Stomach (tissue), 19 donors: ENCODE results near the gene ZNF638. TPM values are rescaled to one million over a fixed set of nuclear protein-coding genes. Genes with fewer than 3 reads are reported as not detected.
A peak's percentile ranks its signal among the peaks of the same experiment; 100 is the strongest.

Experiments
- DNase-seq, 2 donors: peaks; one replicate each; pipeline versions ENCODE4 v3.0.0 to v3.0.0-alpha.2; 2013 to 2019
- H3K27ac ChIP-seq, 5 donors: fragments of 200-600 bp in 4 of 5; sonication (generic) in 4 of 5; one replicate each; pipeline ENCODE4 v1.5.1; 2013 to 2019; ENCODE audit warnings: mild to moderate bottlenecking in 1 of 5, moderate library complexity in 1 of 5
- H3K27me3 ChIP-seq, 3 donors: fragments of 200-600 bp; sonication (generic); one replicate each; pipeline ENCODE4 v1.5.1; 2017 to 2019; ENCODE audit warnings: mixed run types in 1 of 3
- H3K36me3 ChIP-seq, 4 donors: fragments of 200-600 bp; sonication (generic); 1 replicate in 3 of 4; 2 replicates in 1 of 4; pipeline ENCODE4 v1.5.1; 2016 to 2019
- H3K4me1 ChIP-seq, 4 donors: fragments of 200-600 bp; sonication (generic); one replicate each; pipeline ENCODE4 v1.5.1; 2016 to 2019
- H3K4me3 ChIP-seq, 4 donors: fragments of 200-600 bp; sonication (generic) in 3 of 4; one replicate each; pipeline ENCODE4 v1.5.1; 2016 to 2019; ENCODE audit warnings: mild to moderate bottlenecking in 1 of 4
- H3K9me3 ChIP-seq, 4 donors: fragments of 200-600 bp; sonication (generic); one replicate each; pipeline ENCODE4 v1.5.1; 2016 to 2019
- EP300 ChIP-seq: sonication (generic); formaldehyde crosslinking; IDR thresholded peaks from one replicate; pipeline ENCODE4 v1.6.1; 2017; ENCODE audit warnings: antibody characterized with exemption
- POLR2A ChIP-seq, 4 donors: fragments of 450-650 bp; IDR thresholded peaks; one replicate each; pipeline ENCODE4 v1.6.1; 2016; ENCODE audit warnings: antibody characterized with exemption in 4 of 4, control low read depth in 2 of 4, mild to moderate bottlenecking in 1 of 4, moderate library complexity in 1 of 4
- POLR2AphosphoS5 ChIP-seq, 3 donors: sonication (generic); formaldehyde crosslinking; IDR thresholded peaks; one replicate each; pipeline ENCODE4 v1.6.1; 2016; ENCODE audit warnings: antibody characterized with exemption in 3 of 3
- WGBS, 5 donors: extraction: QIAGEN DNeasy Blood & Tissue Kit in 3 of 5; methylation state at CpG; one replicate each; pipeline versions ENCODE4 v1.1.5 to v1.1.7; 2013 to 2018; 5-methylcytosine and 5-hydroxymethylcytosine counted together
- intact Hi-C: fragments of 100-400 bp; cut with DNase I; formaldehyde crosslinking; loops from one replicate; pipeline ENCODE4 v1.15.1; 2023; ENCODE audit warnings: low total_unique reads
- long read RNA-seq, 10 donors: transcript quantifications; one replicate each; lab custom pipeline, GENCODE V29; 2026
- polyA plus RNA-seq, 3 donors: library from polyadenylated mRNA; stranded (reverse); fragments of 200-250 nt; gene quantifications; one replicate each; pipeline ENCODE4 v1.2.3, GENCODE V29; 2013
- total RNA-seq, 5 donors: library from RNA; depleted of rRNA; stranded (reverse); fragments of >200 nt; gene quantifications; one replicate each; pipeline versions ENCODE4 v1.1.0 to v1.2.3, GENCODE V29; 2014 to 2016
- TF ChIP-seq, protein P1 (sequence below), 7 experiments: fragments of 450-650 bp in 4 of 7; fragments of 200-600 bp in 3 of 7; sonication (generic) in 3 of 7; IDR thresholded peaks; one replicate each; pipeline ENCODE4 v1.5.1; 2016 to 2019; ENCODE audit warnings: antibody characterized with exemption in 7 of 7, control low read depth in 2 of 7, mild to moderate bottlenecking in 1 of 7
- donor health status: healthy with polysubstance abuse.
- donor health status: Bipolar disorder and iron deficiency.
- donor health status: healthy.

The ZNF638 gene, protein sequence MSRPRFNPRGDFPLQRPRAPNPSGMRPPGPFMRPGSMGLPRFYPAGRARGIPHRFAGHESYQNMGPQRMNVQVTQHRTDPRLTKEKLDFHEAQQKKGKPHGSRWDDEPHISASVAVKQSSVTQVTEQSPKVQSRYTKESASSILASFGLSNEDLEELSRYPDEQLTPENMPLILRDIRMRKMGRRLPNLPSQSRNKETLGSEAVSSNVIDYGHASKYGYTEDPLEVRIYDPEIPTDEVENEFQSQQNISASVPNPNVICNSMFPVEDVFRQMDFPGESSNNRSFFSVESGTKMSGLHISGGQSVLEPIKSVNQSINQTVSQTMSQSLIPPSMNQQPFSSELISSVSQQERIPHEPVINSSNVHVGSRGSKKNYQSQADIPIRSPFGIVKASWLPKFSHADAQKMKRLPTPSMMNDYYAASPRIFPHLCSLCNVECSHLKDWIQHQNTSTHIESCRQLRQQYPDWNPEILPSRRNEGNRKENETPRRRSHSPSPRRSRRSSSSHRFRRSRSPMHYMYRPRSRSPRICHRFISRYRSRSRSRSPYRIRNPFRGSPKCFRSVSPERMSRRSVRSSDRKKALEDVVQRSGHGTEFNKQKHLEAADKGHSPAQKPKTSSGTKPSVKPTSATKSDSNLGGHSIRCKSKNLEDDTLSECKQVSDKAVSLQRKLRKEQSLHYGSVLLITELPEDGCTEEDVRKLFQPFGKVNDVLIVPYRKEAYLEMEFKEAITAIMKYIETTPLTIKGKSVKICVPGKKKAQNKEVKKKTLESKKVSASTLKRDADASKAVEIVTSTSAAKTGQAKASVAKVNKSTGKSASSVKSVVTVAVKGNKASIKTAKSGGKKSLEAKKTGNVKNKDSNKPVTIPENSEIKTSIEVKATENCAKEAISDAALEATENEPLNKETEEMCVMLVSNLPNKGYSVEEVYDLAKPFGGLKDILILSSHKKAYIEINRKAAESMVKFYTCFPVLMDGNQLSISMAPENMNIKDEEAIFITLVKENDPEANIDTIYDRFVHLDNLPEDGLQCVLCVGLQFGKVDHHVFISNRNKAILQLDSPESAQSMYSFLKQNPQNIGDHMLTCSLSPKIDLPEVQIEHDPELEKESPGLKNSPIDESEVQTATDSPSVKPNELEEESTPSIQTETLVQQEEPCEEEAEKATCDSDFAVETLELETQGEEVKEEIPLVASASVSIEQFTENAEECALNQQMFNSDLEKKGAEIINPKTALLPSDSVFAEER (N-terminal part only)
- total RNA-seq = 100 to 1,000 TPM in 4 of 5 donors, 10 to 100 TPM in 1; 92.4 to 411 (median 224) TPM
- polyA plus RNA-seq = 10 to 100 TPM; 55.2 to 94.8 (median 59.6) TPM
- long read RNA-seq, donor 1, partial matches to known transcripts = 5 of 8 reads
- long read RNA-seq, donor 1, other reads (novel, unspliced or antisense) = 0 of 8 reads
- long read RNA-seq, donor 2, partial matches to known transcripts = 0 of 3 reads
- long read RNA-seq, donor 2, other reads (novel, unspliced or antisense) = 0 of 3 reads
- long read RNA-seq, donor 3, partial matches to known transcripts = 6 of 7 reads
- long read RNA-seq, donor 3, other reads (novel, unspliced or antisense) = 0 of 7 reads
- long read RNA-seq, donor 4, partial matches to known transcripts = 0 of 1 reads
- long read RNA-seq, donor 4, other reads (novel, unspliced or antisense) = 0 of 1 reads
- long read RNA-seq, donor 5, partial matches to known transcripts = 0 of 5 reads
- long read RNA-seq, donor 5, other reads (novel, unspliced or antisense) = 0 of 5 reads
- long read RNA-seq, donor 6 = 0 reads
- long read RNA-seq, donor 7, partial matches to known transcripts = 12 of 13 reads
- long read RNA-seq, donor 7, other reads (novel, unspliced or antisense) = 0 of 13 reads
- long read RNA-seq, donor 8, transcript ZNF638-206 (2 exons, 931 nt) = major isoform, 5 of 20 reads
- long read RNA-seq, donor 8, partial matches to known transcripts = 15 of 20 reads
- long read RNA-seq, donor 8, other reads (novel, unspliced or antisense) = 0 of 20 reads
- long read RNA-seq, donor 9, transcript ZNF638-206 (2 exons, 931 nt) = major isoform, 10 of 43 reads
- long read RNA-seq, donor 9, partial matches to known transcripts = 32 of 43 reads
- long read RNA-seq, donor 9, other reads (novel, unspliced or antisense) = 0 of 43 reads
- long read RNA-seq, donor 10, partial matches to known transcripts = 7 of 11 reads
- long read RNA-seq, donor 10, other reads (novel, unspliced or antisense) = 0 of 11 reads

DNA sequence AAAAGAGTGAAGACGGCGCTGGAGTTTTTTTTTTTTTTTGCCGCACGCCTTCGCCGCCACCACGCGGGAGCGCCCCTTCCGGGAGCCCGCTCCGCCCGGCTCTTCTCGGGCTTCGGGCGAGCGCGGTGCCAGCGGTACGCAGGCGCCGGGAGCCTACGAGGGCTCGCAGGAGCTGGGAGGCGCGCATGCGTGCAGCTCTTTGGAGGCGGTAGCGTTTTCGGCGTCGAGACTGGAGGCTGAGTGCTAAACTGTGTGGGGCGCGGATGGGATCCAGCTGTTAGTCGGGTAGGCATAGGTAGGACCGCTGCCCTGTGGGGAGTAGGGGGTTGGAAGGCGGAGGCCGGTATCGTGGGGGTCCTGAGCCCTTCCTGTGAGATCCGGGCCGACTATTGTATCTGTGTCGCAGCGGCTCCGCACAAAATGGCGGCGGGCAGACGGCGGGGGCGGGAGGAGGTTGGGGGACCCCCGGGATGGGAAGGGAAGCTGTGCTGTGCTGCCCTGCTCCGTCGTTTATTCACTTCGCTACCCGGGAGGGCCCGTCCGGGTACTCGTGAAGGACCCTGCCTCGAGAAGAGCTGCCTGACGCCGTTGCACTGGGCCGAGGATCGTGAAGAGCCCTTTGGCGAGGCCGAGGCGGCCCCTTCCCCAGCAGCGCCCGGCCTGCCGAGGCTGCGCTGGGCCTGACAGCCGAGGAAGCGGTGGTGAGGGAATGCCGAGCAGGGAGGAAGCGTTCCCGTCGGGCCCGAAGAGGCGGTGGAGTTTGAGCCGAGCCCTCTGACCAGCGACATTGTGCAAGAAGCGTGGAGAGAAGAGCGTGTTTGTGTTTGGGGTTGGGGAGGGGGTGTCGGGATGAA lies at the start of gene ZNF638:
TSS of gene ZNF638 (plus strand) at position 202 of the 854 bp plus-strand sequence. CDS start 17,173 bp downstream, outside the sequence.
- peaks cover 0 to 4% (median 0%) of the 10 kb centered on the region in 4 donors for H3K9me3 ChIP-seq
- DNase-seq = peak; percentile 95 to 99
- TF ChIP-seq, protein P1, sequence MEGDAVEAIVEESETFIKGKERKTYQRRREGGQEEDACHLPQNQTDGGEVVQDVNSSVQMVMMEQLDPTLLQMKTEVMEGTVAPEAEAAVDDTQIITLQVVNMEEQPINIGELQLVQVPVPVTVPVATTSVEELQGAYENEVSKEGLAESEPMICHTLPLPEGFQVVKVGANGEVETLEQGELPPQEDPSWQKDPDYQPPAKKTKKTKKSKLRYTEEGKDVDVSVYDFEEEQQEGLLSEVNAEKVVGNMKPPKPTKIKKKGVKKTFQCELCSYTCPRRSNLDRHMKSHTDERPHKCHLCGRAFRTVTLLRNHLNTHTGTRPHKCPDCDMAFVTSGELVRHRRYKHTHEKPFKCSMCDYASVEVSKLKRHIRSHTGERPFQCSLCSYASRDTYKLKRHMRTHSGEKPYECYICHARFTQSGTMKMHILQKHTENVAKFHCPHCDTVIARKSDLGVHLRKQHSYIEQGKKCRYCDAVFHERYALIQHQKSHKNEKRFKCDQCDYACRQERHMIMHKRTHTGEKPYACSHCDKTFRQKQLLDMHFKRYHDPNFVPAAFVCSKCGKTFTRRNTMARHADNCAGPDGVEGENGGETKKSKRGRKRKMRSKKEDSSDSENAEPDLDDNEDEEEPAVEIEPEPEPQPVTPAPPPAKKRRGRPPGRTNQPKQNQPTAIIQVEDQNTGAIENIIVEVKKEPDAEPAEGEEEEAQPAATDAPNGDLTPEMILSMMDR (IDR thresholded peaks at IDR 0.05) = peak in 5 of 7 experiments; percentile 34 to 87 (median 70)
- TF ChIP-seq POLR2A (IDR thresholded peaks at IDR 0.05) (peak in 2 of 4 donors; percentile 73 to 86), POLR2AphosphoS5 (IDR thresholded peaks at IDR 0.05) (peak; percentile 64 to 96 (median 95)), EP300 (no peak)
- H3K36me3 ChIP-seq = peaks cover 0 to 3% (median 0%) of the 10 kb centered on the region in 4 donors
- peaks cover 22 to 48% (median 34%) of the 10 kb centered on the region in 4 donors for H3K4me1 ChIP-seq
- 0 to 1% (median 0%) methylated on average over 62 to 82 of the region's 82 CpGs for WGBS, 5 donors
- H3K4me3 ChIP-seq = peak within 1 kb of the TSS; percentile 80 to 98 (median 86)
- H3K27me3 ChIP-seq = no peaks in the 10 kb centered on the region
- peak within 1 kb of the TSS; percentile 91 to 99 (median 97) for H3K27ac ChIP-seq
- intact Hi-C loops = no loop called here

DNA sequence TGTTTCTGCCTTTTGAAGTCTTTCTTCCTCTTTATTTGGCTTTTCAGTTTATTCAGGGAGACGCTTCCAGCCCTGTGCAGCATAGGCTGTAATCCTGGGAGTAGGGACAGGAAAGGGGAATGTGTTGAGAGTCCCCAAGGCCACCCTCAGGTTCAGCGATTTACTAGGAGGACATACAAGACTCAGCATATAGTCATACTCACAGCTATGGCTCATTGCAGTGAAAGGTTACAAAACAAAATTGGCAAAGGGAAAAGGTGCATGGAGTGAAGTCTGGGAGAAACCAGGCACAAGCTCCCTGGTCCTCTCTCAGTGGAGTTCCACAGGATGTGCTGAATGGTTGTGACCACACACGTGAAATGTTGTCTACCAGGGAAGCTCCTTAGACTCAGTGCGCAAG lies 49.6 kb upstream of the ZNF638 start:
- intact Hi-C loops = no loop called here
- Histone ChIP-seq H3K27me3 (peaks cover 0 to 84% (median 7%) of the 10 kb centered on the region in 3 donors), H3K27ac (no peak overlapping the region), H3K4me3 (no peak overlapping the region), H3K4me1 (peaks cover 0 to 13% (median 10%) of the 10 kb centered on the region in 4 donors), H3K36me3 (no peaks in the 10 kb centered on the region), H3K9me3 (no peaks in the 10 kb centered on the region)
- 82 to 90% (median 86%) methylated on average over 4 of the region's 4 CpGs for WGBS, 5 donors
- DNase-seq = no peak
- TF ChIP-seq, protein P1 (IDR thresholded peaks at IDR 0.05) = no peak
- no peak for TF ChIP-seq EP300

DNA sequence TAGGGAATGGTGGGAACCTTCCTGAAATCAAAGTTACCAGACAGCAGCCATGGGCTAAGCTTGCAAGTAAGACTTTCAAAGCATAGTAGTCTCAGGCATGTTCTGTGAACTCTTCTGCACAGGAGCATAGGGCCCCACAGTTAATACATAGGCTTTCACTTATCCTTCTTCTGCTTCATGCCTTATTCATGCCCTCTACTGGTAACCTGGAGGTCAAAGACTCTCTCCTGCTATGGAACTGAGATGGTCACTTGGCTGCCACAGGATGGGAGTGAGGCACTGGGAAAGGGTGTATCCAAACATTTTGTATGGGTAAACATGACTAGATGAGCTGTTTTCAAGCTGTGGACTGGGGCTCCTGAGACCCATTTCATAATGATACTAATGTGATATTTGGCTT lies 49.1 kb upstream of the ZNF638 start:
- intact Hi-C loops = no loop called here
- peaks cover 0 to 8% (median 4%) of the 10 kb centered on the region in 4 donors for H3K4me1 ChIP-seq
- TF ChIP-seq, protein P1 (IDR thresholded peaks at IDR 0.05) = peak in 1 of 7 experiments; percentile 17
- TF ChIP-seq EP300 (no peak), POLR2A (IDR thresholded peaks at IDR 0.05) (no peak), POLR2AphosphoS5 (IDR thresholded peaks at IDR 0.05) (no peak)
- no peaks in the 10 kb centered on the region for H3K9me3 ChIP-seq
- no peak overlapping the region for H3K27ac ChIP-seq
- peak in 1 of 2 donors; percentile 34 for DNase-seq
- H3K27me3 ChIP-seq = peaks cover 0 to 81% (median 6%) of the 10 kb centered on the region in 3 donors
- no peak overlapping the region for H3K4me3 ChIP-seq
- no peaks in the 10 kb centered on the region for H3K36me3 ChIP-seq
